NCI-H1436 treated with DMSO at 0.1 percent for 48 hours (cell line): Measurements from ENCODE around the gene ADGRG2.
"Not testable (repeated sequence)": the region's sequence is repeated elsewhere in the genome, so short reads cannot be mapped to it uniquely, and the experiment has no call there.

Experiments used
- DNase-seq: peaks from one replicate; lab custom pipeline; 2025; lab: John Stamatoyannopoulos, UW

Gene ADGRG2

DNA sequence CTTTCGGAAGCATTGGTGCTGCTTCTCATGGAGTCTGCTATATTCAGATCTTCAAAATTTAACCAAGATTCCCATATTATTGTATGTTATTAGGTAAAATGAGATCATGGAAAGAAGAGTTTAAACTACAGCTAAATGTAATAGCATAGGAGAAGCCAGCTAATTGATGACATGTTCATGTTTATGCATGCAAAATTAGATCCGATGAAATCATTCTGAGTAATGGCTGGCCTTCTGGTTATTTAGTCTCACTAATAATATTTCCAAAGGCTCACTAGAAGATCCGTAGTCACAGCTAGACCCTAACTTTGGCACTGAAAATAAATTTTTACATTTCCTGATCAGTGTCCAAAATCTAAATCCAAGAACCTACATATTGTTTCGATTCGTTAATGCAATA, 118.5 kb downstream of the ADGRG2 start:
- no peak for DNase-seq

DNA sequence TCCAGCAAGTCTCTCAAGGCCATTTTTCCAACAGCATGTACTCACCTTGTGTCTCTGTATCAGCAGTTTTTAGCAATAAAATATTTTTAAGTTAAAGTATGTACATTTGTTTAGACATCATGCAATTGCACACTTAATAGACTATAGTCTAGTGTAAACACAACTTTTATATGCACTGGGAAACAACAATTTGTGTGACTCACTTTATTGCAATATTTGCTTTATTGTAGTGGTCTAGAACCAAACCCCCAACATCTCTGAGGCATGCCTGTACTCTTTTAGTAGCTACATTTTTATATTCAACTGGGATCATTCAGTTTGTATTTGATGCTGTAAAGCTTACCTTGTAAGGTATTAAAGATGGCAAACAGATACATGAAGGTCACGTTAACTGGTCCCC, 123.6 kb downstream of the ADGRG2 start:
- no peak for DNase-seq

DNA sequence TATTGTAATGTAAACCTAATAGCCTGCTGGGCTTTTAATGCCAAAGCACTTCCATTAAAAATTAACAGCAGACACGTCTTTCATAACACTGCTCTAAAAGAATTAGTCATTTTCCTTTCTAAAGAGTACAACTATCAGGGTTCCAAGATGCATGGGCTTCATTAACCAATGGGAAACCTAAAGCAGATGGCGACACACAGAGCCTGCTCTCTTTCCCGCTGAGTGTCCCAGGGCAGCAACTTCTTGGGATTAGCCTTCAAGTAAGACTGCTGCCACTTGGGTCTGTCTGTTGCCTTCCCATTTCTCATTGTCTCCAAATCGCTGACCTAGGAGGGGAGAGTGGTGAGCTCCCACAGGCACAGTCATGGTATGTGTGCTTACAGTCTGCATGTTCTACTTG, 124.4 kb downstream of the ADGRG2 start:
- DNase-seq: no peak

DNA sequence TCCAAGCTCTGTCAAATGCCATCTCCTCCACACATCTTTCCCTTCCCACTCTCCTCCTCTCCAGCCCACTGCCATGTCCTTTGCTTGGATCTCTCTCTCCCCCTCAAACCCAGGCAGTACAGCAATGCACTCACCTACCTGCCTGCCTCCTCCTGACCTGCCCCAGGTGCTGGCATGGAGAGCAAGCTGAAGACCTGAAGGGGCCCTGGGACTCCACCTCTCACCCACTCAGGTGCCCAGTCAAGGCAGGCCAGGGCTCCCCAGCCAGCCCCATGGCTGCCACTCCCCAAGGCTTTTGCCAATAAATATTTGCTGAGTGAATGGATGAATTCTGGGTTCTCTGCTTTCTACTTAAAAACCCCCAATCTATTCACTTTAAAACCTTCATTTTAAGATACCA, 125.7 kb downstream of the ADGRG2 start:
- DNase-seq: no peak

DNA sequence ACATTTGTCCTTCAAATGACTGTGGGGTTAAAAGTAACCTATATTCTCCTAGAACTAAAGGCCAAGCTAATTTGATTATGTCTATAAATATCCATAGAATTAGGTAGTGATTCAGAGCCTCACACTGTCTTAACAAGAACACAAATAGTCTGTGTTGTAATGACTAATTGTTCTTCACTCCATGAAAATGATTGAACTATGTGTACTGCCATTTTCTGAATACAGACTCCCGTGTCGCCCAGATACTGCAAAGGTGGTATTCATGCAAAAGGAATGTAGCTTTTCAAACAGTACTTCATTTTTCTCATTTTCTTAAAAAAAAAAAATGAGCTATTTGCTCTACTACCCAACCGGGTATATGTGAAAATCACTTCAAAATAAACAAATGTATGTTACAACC, 127.0 kb downstream of the ADGRG2 start:
- no peak for DNase-seq

DNA sequence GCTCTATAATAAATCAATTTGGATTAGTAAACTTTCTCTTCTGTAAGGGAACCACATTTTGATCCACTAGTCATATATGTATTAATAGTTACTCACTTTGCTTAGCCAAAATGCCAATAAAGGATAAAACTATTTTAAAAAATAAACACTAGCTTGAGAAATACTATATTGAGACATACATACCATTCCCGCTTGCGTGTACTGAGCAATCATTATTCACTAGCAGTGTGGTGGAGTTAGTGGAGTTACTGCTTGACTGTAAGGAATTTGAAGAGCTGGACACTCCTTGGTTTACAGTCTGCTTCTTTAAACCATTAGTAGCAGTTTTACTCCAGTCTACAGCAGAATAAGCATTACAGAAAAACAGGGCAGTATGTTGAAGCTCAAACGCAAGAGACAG, 127.6 kb downstream of the ADGRG2 start:
- no peak for DNase-seq

DNA sequence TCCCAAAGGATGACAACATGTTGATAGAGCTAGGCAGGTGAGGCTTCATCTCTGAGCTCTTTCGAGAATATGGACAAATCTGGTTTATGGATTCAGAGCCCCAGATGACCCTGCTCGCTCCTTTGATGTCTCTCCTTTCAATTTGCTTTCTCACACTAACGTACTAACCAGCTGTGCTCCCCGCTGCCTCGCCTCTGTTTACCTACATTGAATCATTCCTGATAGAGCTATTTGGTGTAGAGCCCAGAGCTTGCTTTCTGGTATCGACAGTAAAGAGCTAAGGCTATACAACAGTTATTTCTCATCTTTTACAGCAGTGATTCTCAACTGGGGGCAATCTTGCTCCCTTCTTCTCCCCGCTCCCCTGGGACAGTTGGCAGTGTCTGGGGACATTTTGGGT, 129.4 kb downstream of the ADGRG2 start:
- DNase-seq: no peak

DNA sequence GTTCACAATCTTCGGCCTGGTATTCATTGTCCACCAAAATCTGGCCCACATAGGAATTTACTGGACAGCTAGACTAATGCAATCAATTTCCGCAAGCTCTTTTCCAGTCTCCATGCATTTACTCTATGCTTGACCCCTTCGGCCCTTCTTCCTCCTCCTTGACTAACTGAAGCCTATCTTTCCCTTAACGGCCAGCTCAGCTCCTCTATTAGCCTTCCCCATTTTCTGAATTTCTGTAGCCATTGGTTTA, 137.2 kb downstream of the ADGRG2 start:
- DNase-seq: no peak

DNA sequence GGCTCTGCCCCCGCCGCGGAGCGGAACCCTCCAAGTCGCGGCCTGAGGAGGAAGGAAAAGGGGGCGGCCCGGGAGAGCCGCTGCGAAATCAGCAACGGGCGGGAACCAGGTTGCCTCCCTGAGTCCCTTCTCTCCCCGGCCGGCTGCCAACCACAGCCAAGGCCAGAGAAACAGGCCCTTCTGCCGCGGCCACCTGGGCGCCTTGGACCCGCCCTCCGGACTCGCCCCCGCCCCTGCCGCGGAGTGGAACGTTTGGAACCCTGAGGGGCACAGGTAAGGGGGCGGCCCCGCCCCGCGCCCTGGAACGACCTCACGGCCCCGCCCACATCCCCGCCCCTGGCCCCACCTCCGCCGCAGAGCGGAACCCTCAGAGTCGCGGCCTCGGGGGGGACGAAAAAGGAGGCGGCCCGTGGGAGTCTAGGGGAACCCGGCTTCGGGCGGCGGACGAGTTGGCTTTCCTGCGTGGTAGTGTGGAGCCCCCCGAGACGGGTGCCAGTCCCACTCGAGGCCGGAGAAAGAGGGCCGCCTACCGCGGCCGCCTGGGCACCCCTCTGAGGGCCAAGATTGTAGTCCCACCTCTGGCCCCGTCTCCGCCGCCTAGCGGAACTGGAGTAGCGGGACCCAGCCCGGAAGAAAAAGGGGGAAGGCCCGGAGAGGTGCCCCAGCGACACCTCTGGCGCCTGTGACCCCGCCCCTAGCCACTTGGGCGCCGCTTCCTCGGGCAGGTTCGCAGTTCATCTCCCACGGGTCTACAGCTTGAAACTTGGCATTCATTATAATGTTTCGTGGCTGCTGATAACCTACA, 137.7 kb downstream of the ADGRG2 start:
- DNase-seq: peak; percentile 26

DNA sequence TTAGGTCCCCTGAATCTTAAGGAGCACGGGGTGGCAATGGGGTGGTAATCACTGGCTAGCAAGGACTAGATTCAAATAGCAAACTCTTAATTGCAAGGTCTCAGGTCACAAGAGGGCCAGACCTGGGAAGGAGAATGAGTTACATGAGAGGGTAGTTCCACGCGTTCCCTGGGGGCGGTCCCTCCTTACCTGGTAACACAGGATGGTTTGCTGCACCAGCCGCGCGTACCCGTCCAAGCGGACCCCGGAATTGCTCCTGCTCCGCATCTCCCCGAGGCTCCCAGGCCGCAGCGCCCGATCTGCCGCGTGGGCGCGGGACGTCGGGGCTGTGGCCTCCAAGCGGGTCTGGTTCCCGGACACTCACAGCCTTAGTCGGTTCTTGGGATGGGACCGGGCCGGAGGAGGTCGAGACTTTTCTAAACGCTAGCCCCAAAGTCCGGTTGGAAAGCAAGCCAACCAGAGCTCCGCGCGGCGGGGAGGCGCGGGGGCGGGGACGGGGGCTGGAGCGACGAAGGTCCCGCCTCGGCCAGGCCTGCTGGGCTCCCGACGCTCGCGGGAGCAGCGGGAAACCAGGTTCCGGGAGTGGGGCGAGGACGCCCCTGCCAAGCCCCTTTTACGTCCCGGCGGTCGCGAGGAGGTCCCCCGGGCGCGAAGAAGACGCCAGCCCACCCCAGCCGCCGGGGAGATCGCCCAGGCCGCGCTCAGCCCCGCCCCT, 138.4 kb downstream of the ADGRG2 start, which contains the start of gene PHKA2:
Gene PHKA2, minus strand, starts transcription at position 449 of the 715 bp plus-strand sequence. Its CDS starts 182 bp downstream, at position 267.
- no peak for DNase-seq

DNA sequence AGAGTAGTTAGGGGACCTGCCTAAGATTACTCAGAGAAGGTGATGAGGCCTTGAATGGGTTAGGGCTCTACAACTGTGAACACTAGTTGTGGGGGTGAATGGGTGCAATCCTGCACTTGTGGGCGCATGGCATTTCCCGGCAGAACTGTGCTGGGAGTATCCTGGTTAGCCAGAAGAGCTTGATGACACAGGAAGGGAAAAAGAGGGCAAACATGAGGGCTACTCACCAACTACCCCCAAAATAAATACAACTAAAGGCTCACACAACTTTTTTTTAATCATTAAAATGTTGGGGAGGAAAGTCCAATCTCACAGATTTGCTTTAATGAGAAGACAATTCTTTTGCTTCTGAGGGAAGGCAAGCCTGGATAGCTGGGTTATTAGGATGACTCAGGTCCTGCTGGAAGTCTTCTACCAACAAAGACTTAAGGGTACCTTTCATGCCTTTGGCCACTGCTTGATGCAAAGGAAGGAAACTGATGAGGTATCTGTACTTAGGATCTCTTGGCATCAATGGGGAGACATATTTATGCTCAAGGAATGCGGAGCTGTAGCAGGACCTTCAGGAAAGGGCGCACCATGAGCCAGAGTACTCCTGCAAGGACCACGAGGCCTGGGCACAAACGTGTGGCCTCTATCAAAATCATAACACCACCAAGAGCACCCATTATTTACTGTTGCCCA, 141.0 kb downstream of the ADGRG2 start:
- no peak for DNase-seq

DNA sequence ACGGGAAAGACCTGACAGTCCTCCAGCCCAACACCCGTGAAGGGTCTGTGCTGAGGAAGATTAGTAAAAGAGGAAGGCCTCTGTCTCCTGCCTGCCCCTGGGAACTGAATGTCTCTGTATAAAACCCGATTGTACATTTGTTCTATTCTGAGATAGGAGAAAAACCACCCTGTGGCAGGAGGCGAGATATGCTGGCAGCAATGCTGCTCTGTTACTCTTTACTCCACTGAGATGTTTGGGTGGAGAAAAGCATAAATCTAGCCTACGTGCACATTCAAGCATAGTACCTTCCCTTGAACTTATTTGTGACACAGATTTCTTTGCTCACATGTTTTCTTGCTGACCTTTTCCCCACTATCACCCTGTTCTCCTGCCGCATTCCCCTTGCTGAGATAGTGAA, 142.0 kb downstream of the ADGRG2 start:
- DNase-seq: not testable (repeated sequence)

DNA sequence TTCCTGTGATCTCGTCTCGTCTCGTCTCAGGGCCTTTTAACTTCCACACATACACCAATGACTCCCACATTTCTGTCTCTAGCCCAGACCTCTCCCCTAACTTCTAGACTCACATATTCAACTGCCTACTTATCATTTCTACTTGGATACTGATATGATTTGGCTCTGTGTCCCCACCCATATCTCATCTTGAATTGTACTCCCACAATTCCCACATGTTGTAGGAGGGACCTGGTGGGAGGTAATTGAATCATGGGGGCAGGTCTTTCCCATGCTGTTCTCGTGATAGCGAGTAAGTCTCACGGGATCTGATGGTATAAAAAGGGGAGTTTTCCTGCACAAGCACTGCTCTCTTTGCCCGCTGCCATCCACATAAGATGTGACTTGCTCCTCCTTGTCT, 147.3 kb downstream of the ADGRG2 start:
- no peak for DNase-seq

DNA sequence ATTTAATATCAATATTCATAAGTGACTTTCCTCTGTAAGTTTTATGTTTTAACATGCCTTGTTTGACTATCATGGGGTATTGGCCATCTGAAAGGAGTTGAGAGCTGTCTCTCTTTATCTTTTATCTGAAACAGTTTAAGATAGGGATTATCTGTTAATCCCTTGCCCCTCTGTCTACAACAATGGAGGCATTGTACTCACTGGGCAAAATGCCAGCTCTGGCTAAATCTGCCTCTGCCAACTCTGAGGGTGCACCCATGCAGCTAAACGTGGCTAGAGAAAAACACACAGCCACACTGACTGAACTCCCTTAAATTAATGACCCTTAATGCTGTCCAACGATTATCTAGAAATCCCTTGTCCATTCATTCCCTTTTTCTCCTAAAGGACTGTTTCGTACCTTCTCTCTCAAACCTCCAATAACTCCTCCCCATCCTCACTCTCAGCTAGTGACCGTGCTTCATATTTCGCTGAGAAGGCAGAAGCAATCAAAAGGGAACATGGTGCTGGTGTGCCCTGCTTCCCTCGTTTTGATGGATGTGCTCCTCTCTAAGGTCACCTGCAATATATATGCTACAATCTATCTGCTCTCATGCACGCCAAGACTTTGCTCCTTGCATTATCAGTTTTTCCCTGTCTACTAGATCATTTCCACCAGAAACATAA, 148.6 kb downstream of the ADGRG2 start:
- DNase-seq: no peak

DNA sequence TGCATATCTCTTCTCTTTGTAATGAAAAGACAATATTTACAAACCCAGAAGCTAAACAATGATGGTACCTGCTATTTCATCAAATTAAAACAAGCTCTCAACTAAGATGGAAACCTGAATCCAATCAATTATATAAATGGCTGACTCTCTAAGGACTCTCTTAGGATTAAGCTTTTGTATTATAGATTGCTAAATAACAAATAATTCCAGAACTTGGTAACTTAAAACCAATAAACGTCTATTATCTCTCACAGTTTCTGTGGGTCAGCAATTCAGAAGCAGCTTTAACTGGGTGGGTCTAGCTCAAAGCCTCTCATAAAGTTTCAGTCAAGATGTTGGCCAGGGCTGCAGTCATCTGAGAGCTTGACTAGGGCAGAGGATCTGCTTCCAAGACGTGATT, 150.8 kb downstream of the ADGRG2 start:
- DNase-seq: no peak

DNA sequence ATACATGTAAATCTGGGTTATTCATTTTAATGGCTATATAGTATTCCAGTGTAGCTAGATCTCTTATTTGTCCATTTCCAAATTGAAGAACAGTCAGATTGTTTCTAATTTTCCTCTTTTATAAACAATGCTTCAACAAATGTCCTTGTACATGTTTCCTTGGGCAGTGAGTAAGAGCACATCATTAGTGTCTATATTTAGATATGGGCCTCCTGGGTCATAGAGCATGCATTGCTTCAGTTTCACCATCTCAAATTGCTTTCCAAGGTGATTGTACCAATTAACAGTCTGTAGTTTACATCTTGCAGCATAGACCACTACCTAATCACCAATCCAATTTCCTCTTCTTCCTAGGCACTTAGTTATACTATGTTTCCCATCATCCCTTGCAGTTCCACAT, 151.8 kb downstream of the ADGRG2 start:
- DNase-seq: no peak

DNA sequence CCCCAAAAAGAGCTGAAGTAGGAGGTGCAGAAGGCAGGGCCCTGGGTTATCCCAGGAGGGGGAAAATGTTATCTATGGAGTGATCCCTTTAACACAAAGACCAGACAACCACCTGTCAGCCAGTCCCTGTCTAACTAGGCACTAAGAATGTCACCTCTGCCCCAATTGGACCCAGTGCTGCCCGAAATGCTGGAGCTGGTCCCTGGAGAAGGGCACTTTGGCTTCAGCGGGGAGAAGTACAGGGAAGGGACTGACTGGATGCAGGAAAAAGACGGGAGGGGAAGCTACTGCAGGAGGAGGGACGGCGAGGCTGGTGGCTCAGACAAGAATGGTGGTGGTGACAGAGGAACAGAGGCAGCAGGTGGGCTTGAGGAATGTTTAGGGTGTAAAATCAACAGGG, 155.6 kb downstream of the ADGRG2 start:
- DNase-seq: no peak

DNA sequence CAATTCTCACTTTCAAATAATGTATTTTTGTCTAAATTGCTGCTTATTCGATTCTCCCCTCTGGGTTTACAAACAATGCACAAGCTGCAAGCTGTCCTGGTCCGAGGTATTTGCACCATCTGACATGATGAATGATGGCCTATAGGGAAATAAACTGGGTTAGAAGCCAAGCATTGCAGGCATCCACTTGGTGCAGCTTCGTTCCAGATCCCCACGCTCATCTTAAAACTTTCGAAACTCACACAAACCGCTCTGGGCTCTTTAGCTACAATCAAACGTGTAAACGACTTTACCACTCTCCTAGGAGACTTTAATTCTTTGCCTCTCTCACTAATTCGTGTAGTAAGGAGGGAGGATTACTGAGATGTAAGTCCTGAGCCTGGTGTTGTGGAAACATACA, 157.4 kb downstream of the ADGRG2 start:
- DNase-seq: no peak

DNA sequence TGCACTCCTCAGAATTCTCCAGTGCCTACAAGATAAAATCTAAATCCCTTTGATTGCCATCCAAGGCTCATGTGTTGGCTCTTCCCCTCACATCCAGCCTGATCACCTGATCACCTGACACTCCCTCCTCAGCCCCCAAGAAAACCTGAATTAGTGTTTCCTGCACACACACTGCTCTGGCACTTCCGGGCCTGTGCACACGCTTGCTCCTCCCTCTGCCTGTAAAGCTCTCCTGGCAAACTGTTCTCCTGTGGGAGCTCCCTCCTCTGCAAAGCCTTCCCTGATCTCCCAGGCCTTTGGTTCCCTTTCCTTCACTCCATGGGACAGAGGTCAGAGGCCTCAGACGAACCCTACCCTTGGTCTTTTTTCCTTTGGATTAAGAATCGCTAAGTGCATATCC, 158.2 kb downstream of the ADGRG2 start:
- DNase-seq: no peak

DNA sequence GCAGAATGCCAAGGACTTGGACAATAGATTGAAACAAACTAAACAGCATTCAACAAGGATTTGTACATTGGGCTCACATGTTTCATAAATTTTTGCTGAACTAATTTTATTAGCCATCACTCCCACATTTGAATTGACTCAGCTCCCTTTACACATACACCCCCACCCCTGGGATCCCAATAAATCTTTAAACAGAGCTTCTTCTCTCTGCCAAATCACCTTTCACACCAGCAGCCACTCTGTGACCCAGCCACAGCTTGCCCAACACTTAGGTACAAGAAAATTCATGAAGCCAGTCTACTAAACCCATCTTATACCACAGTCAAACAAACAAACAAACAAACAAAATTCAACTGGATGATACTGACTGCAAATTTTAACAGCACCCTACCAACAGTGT, 159.9 kb downstream of the ADGRG2 start:
- no peak for DNase-seq

DNA sequence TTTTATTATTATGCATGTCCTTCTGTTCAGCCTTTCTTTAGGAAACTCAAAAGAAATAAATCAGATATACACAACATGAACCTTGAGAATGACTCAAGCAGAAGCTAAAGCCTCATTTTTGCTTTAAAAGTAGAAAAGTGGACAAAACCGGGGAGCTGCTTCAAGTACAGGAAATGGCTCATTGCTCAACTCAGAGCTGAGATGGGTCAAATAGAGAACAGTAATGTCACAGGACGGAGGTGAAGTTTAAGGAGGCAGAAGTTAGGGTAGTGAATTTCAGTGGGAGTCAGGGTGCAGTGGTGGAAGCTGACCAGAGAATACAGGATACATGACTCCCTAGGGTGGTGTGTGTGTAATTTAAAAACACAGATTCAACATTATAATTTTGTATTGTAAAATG, 160.6 kb downstream of the ADGRG2 start:
- no peak for DNase-seq

DNA sequence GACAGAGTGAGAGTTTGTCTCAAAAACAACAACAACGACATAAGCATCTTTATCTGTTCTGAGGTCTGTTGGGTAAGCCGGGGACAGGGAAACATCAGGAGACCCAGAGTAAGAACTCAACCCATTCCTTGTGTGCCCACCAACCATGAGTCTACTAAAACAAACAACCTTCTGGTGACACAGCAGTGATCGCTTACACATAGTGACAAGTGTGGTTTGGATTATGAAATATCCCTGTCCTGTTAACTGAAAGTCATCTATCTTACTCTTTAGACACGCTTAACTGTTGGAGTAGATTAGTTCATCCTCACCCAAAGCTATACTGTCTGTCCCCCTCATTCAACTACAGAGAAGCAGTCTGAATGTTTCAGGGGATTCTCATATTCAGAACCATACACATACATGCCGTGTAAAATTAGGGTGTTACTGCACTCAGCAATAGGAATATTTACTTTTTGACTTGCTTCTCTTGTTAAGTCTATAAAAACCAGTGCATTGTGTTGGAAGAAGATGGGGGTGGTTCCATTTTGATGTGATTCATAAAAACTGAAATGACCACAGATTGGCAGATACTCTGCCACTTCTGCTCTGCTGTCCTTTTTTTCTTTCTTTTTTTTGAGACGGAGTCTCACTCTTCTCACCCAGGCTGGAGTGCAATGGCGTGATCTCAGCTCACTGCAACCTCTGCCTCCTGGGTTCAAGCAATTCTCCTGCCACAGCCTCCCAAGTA, 165.8 kb downstream of the ADGRG2 start:
- no peak for DNase-seq
